ENCODE results near the gene DUSP18. TPM values are rescaled to one million over a fixed set of nuclear protein-coding genes. Genes with fewer than 3 reads are reported as not detected.
"Not testable (repeated sequence)": the region's sequence is repeated elsewhere in the genome, so short reads cannot be mapped to it uniquely, and the experiment has no call there.

The DUSP18 gene
- total RNA-seq, 3 donors from 2014 or later: 7.0 to 8.9 (median 7.8) TPM

DNA sequence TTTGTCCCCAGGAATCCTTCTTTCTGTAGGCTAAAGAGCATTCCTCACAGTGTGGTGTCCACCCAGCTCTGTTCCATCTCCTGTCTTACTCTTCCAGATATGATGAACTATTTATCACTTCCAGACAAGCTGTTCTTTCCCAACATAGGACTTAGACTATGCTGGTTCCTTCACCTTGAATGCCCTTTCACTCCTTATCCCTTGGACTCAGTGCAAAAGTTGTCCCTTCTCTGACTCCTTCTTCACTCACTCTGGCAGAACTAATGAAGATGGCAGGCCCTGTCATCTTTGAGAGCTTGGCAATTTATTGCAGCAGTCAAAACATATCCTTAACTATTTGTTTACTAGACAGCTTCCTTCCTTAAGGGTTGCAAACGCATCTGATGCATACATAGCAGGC is 23.5 kb upstream of the DUSP18 start:
- no peak for DNase-seq

GRCh38 chr22:30689622-30690021 is 21.9 kb upstream of the DUSP18 start:
- DNase-seq (no peak), ATAC-seq (no peak)
- H3K9me3 Mint-ChIP-seq: no peaks in the 10 kb centered on the region
- peaks cover 7% of the 10 kb centered on the region for H3K4me1 Mint-ChIP-seq (ENCODE audit: low read depth)
- H3K27me3 Mint-ChIP-seq (ENCODE audit: low read depth): peaks cover 12% of the 10 kb centered on the region
- H3K36me3 Mint-ChIP-seq (ENCODE audit: insufficient read depth): no peaks in the 10 kb centered on the region
- no peak overlapping the region for H3K4me3 Mint-ChIP-seq

More for the DNA sequence above, 23.5 kb upstream of the DUSP18 start:
- Mint-ChIP-seq H3K9me3 (no peaks in the 10 kb centered on the region), H3K36me3 (ENCODE audit: insufficient read depth) (no peaks in the 10 kb centered on the region), H3K4me1 (ENCODE audit: low read depth) (peaks cover 13% of the 10 kb centered on the region), H3K4me3 (no peak overlapping the region), H3K27me3 (ENCODE audit: low read depth) (peaks cover 12% of the 10 kb centered on the region)
- no peak for ATAC-seq

- no peak for DNase-seq
- no peaks in the 10 kb centered on the region for H3K9me3 Mint-ChIP-seq
- no peaks in the 10 kb centered on the region for H3K36me3 Mint-ChIP-seq (ENCODE audit: insufficient read depth)
- ATAC-seq: no peak
- peaks cover 7% of the 10 kb centered on the region for H3K27me3 Mint-ChIP-seq (ENCODE audit: low read depth)
- H3K4me3 Mint-ChIP-seq: no peak overlapping the region
- no peaks in the 10 kb centered on the region for H3K4me1 Mint-ChIP-seq (ENCODE audit: low read depth)
Observed at GRCh38 chr22:30687358-30687757, 19.7 kb upstream of the DUSP18 start.

GRCh38 chr22:30685178-30685577 is 17.5 kb upstream of the DUSP18 start:
- Mint-ChIP-seq H3K36me3 (ENCODE audit: insufficient read depth) (no peaks in the 10 kb centered on the region), H3K4me3 (no peak overlapping the region), H3K9me3 (no peaks in the 10 kb centered on the region), H3K4me1 (ENCODE audit: low read depth) (no peaks in the 10 kb centered on the region), H3K27me3 (ENCODE audit: low read depth) (peaks cover 7% of the 10 kb centered on the region)
- DNase-seq (no peak), ATAC-seq (no peak)

DNA sequence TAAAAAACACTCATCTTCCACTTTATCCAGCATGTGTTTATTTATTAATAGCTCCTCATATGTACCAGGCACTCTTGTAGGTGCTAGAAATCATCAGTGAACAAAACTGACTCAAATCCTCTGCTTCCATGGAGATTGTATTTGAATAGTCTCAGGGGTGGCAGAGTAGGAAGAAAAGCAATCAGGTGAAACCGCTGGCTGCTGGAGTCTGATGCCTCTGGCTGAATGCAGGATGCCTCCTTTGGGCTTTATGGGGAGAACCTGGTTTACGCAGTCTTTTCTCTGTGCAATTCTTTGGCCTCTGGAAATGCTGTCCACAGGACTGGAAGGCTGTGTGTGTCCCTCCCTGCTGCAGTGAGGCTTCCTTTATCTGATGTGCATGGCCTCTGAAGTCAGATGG is 14.2 kb upstream of the DUSP18 start:
- Mint-ChIP-seq H3K4me3 (no peak overlapping the region), H3K36me3 (ENCODE audit: insufficient read depth) (no peaks in the 10 kb centered on the region), H3K4me1 (ENCODE audit: low read depth) (no peaks in the 10 kb centered on the region), H3K27me3 (ENCODE audit: low read depth) (peaks cover 14% of the 10 kb centered on the region), H3K9me3 (no peaks in the 10 kb centered on the region)
- DNase-seq (no peak), ATAC-seq (no peak)

- no peaks in the 10 kb centered on the region for H3K9me3 Mint-ChIP-seq
Observed at GRCh38 chr22:30680991-30681770, 13.5 kb upstream of the DUSP18 start.

DNA sequence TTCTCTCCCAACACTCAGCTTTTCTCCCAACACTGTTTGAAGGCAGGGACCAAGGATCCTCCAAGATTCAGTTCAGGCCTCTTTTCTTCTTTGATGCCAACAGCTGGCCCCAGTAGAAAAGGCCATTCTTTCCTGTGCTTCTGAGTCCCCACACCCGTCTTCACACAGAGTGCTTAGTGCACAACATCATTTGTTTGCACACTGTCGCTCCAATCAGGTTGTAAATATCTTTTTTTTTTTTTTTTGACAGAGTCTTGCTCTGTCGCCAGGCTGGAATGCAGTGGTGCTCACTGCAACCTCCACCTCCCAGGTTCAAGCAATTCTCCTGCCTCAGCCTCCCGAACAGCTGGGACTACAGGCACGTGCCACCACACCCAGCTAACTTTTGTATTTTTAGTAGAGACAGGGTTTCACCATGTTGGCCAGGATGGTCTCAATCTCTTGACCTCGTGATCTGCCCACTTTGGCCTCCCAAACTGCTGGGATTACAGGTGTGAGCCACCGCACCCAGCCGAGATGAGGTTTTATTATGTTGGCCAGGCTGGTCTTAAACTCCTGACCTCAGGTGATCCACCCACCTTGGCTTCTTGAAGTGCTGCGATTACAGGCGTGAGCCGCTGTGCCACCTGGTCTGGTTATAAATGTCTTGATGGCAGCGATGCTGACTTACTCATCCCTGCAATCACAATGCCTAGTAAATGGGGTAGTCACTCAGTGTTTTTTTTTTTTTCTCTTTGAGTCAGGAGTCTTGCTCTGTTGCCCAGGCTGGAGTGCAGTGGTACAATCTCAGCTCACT is 12.4 kb upstream of the DUSP18 start:
- not testable (repeated sequence) for H3K4me3 Mint-ChIP-seq; H3K4me1 Mint-ChIP-seq (ENCODE audit: low read depth); ATAC-seq; DNase-seq; H3K36me3 Mint-ChIP-seq (ENCODE audit: insufficient read depth); H3K9me3 Mint-ChIP-seq
- H3K27me3 Mint-ChIP-seq (ENCODE audit: low read depth): peaks cover 11% of the 10 kb centered on the region

More at GRCh38 chr22:30680991-30681770, 13.5 kb upstream of the DUSP18 start:
- Mint-ChIP-seq H3K27me3 (ENCODE audit: low read depth) (peaks cover 14% of the 10 kb centered on the region), H3K4me3 (no peak overlapping the region), H3K4me1 (ENCODE audit: low read depth) (no peaks in the 10 kb centered on the region), H3K36me3 (ENCODE audit: insufficient read depth) (no peaks in the 10 kb centered on the region)
- DNase-seq (no peak), ATAC-seq (no peak)

GRCh38 chr22:30676565-30676964 is 8.9 kb upstream of the DUSP18 start:
- not testable (repeated sequence) for ATAC-seq; H3K9me3 Mint-ChIP-seq; H3K4me1 Mint-ChIP-seq (ENCODE audit: low read depth); H3K4me3 Mint-ChIP-seq; DNase-seq; H3K36me3 Mint-ChIP-seq (ENCODE audit: insufficient read depth)
- peaks cover 10% of the 10 kb centered on the region for H3K27me3 Mint-ChIP-seq (ENCODE audit: low read depth)

DNA sequence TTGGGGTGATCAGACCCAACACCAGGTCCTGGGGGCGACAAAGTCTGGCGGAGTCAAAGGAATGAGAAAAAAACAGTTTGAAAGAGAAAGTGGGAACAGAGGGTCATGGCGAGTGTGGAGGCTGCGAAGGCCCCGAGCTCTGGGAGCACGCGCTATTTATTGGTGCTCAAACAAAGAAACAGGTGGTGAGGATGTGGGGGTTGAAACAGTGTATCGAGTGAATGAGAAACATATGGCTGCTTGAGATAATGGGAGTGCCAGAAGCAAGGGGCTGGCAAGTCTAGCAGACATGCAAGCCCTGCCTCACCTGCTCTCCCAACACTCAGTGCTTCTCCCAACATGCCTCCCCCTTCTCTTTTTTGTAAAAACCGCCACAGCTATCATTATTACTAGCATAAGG is 7.8 kb upstream of the DUSP18 start:
- no peaks in the 10 kb centered on the region for H3K9me3 Mint-ChIP-seq
- peaks cover 10% of the 10 kb centered on the region for H3K27me3 Mint-ChIP-seq (ENCODE audit: low read depth)

GRCh38 chr22:30674482-30674881 is 6.8 kb upstream of the DUSP18 start:
- Mint-ChIP-seq H3K27me3 (ENCODE audit: low read depth) (peaks cover 10% of the 10 kb centered on the region), H3K4me1 (ENCODE audit: low read depth) (no peaks in the 10 kb centered on the region), H3K4me3 (no peak overlapping the region), H3K9me3 (no peaks in the 10 kb centered on the region), H3K36me3 (ENCODE audit: insufficient read depth) (no peaks in the 10 kb centered on the region)
- DNase-seq (no peak), ATAC-seq (no peak)

More for the DNA sequence above, 7.8 kb upstream of the DUSP18 start:
- DNase-seq (no peak), ATAC-seq (no peak)
- H3K4me1 Mint-ChIP-seq (ENCODE audit: low read depth): no peaks in the 10 kb centered on the region
- no peaks in the 10 kb centered on the region for H3K36me3 Mint-ChIP-seq (ENCODE audit: insufficient read depth)
- no peak overlapping the region for H3K4me3 Mint-ChIP-seq

GRCh38 chr22:30673136-30673535 is 5.5 kb upstream of the DUSP18 start:
- no peak for DNase-seq
- Mint-ChIP-seq H3K36me3 (ENCODE audit: insufficient read depth) (no peaks in the 10 kb centered on the region), H3K4me1 (ENCODE audit: low read depth) (peaks cover 5% of the 10 kb centered on the region), H3K9me3 (no peaks in the 10 kb centered on the region), H3K4me3 (no peak overlapping the region), H3K27me3 (ENCODE audit: low read depth) (peaks cover 8% of the 10 kb centered on the region)
- no peak for ATAC-seq

DNA sequence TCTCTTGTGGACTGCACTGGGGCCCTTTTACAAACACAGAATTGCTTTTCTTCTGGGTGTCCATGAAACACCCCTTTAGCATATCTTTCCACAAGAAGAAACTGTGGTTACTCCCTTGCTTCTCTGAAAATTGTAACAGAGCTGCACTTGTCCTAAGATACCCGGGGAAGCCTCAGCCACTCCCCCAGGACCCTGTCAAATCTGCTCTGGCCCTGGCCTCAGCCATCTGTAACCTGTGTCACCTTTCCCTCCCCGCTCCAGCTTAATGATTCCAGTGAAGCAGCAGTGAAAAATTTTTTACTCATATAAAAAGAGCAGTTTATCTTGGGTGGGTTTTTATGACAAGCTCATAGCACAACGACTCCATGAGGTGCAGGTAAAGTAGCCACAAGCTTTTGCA is 3.4 kb upstream of the DUSP18 start:
- peaks cover 3% of the 10 kb centered on the region for H3K27me3 Mint-ChIP-seq (ENCODE audit: low read depth)

DNA sequence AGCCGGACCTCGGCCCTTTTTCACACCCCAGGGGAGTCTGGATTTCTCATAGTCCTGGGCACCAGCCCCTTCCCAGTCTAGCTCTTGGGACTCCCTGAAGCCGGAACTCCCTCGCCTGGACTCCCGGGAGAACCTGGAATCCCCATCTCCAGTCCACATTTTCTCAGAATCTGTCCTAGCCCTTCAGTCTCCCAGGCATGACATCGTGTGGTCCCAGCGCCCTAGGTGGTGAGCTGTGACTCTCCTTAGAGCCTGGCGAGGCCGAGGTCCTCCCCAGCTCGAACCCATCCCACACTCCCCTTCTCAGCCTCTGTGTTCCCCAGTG is 673 bp upstream of the DUSP18 start:
- Mint-ChIP-seq H3K27me3 (ENCODE audit: low read depth) (no peaks in the 10 kb centered on the region), H3K4me1 (ENCODE audit: low read depth) (peaks cover 22% of the 10 kb centered on the region), H3K9me3 (no peaks in the 10 kb centered on the region), H3K4me3 (peak overlapping the region; percentile 95), H3K36me3 (ENCODE audit: insufficient read depth) (peaks cover 2% of the 10 kb centered on the region)
- no peak for ATAC-seq
- no peak for DNase-seq

More for the DNA sequence above, 3.4 kb upstream of the DUSP18 start:
- Mint-ChIP-seq H3K36me3 (ENCODE audit: insufficient read depth) (no peaks in the 10 kb centered on the region), H3K4me1 (ENCODE audit: low read depth) (peaks cover 14% of the 10 kb centered on the region), H3K9me3 (no peaks in the 10 kb centered on the region), H3K4me3 (no peak overlapping the region)
- DNase-seq: no peak
- no peak for ATAC-seq

- peak; percentile 26 for DNase-seq
- Mint-ChIP-seq H3K27me3 (ENCODE audit: low read depth) (no peaks in the 10 kb centered on the region), H3K4me3 (peak overlapping the region; percentile 95), H3K9me3 (no peaks in the 10 kb centered on the region), H3K4me1 (ENCODE audit: low read depth) (peaks cover 22% of the 10 kb centered on the region), H3K36me3 (ENCODE audit: insufficient read depth) (peaks cover 12% of the 10 kb centered on the region)
- ATAC-seq: peak; percentile 8 to 9
Observed at GRCh38 chr22:30667107-30667493, 575 bp downstream of the DUSP18 start.

DNA sequence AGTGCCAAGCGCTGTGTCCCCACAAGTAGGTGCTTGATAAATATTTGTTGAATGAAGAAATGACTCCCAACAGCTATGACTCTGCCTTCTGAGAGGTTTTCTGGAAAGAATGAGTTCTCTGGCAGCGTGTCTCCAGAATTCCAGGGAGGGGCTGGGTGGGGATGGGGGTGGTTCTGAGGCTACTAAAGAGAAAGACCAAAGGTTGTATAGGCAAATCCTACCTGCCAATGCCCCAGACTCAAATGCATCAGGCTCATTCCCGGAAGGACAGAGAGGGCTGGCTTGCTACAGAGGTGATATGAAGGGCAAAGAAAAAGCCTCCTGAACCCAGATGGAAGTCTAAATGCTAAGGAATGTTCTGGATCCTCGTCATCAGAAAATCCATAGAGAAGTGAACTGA is 1.9 kb downstream of the DUSP18 start:
- ATAC-seq (no peak), DNase-seq (no peak)
- Mint-ChIP-seq H3K9me3 (no peaks in the 10 kb centered on the region), H3K4me1 (ENCODE audit: low read depth) (peaks cover 22% of the 10 kb centered on the region), H3K4me3 (peak overlapping the region; percentile 95), H3K27me3 (ENCODE audit: low read depth) (no peaks in the 10 kb centered on the region), H3K36me3 (ENCODE audit: insufficient read depth) (peaks cover 14% of the 10 kb centered on the region)
